GM04504 (cell line): ENCODE measurements around the gene KLK13.

Source experiments
- DNase-seq: peaks from one replicate; pipeline ENCODE4 v3.0.0-alpha.2; 2012; ENCODE audit warnings: low read depth

KLK13 gene

DNA sequence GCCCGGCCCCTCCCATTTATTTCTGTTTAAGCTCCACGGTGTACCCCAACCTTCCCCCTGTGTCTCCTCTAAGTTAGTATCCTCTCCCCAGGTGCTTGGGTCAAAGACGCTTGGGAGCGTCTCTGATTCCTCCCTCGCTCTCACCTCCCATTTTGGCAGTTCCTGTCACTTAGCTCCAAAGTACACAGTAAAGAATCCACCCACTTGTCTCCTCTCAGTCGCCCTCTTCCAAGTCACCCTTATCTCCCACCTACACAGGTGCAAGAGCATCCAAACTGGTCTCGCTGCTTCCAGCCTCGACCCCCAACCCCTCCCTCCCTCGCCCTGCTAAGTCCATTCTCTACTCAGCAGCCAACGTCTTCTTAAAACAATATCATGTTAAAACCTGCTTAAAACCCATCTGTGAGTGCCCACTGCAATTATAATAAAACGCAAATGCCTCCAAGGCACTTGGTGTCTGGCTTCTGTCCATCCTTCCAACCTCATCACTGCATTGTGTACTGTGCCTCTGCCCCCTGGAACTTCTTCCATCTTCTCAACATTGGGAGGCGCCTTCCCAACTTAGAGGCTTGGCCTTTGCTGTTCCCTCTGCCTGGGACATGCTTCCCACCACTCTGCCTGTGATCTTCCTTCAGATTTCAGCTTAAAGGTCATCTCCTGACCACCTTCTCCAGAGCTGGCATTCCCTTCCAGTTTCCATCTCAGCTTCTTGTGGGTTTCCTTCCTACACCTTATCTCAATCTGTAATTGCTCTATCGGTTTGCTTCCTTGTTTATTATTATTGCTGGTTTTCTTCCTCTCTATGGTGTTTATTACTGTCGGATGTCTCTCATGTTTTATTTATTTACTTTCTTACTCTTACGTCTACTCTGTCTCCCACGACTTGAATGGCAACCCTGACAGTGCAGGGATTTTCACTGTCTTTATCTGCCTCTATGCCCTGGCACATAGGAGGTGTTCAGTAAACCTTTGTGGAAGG, 27.3 kb upstream of the KLK13 start:
- no peak for DNase-seq

DNA sequence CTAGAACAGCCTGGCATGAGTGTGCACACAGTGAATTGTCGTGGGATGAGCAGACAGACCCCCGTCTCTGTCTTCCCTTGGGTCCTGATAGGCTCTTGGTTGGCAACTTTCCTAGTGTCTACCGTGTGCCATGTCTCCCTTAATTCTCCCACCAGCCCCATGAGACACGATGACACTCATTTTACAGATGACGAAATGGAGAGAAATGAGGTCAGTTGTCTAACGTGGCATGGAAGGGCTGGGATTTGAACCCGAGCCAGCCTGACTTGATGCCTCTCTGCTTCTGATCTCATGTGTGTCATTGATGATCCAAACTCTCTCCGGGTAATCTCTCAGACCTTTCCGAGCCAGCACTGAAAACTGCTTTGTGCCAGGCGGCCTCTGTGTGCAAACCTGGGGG, 26.2 kb upstream of the KLK13 start:
- DNase-seq, result no peak

- DNase-seq, result no peak
Observed at GRCh38 chr19:51090471-51090870, 25.6 kb upstream of the KLK13 start.

DNA sequence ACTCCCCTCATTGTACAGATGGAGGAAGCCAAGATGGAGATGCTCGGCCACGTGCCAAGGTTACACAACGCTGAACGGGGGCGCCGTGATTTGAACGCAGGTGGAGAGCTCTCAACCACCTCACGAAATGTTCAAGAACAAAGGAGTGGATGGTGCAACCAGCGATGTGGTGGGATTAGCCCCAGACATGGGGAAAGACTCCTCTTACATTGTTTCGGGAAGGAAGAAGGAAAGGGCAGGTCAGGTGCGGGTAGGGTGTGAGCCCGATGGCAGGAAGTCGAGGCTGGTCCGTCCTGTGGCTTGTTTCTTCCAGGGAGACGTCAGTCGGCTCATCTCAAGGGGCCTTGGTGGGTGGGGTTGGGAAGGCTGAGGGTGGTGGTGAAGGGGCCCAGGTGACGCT, 24.9 kb upstream of the KLK13 start:
- no peak for DNase-seq

DNA sequence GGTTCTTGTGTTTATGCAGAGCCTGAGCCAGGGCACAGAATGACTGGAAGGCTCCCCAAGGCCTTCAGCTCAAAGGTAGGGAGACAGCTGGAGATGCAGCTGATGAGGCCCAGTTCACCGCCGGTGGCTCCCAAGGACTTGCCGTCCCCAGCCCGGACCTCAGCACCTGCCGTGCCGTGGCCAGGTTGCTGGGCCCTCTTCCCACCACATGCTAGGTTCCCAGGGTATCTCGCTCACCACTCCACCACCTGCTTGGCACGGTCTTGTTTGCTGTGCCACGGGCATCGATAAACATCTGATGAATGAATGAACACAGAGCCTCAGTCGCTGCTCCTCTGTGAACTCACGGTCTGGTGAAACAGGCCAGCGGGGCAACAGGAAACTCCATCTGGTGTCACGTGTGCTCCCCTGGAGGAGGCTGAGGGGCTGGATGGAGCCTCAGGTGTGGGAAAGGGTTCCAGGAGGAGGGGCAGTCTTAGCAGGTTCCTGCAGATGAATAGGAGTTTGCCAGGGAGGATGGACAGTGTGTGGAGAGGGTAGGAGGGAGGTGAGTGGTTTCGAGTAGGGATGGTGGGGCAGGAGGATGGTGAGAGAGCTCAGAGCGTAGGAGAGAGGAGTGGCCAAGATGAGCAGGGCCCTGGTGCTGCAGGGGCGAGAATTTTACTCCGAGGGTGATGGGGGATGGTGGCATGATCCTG, 21.4 kb upstream of the KLK13 start:
- no peak for DNase-seq

- DNase-seq, result no peak
Observed at GRCh38 chr19:51084505-51084904, 19.6 kb upstream of the KLK13 start.

DNA sequence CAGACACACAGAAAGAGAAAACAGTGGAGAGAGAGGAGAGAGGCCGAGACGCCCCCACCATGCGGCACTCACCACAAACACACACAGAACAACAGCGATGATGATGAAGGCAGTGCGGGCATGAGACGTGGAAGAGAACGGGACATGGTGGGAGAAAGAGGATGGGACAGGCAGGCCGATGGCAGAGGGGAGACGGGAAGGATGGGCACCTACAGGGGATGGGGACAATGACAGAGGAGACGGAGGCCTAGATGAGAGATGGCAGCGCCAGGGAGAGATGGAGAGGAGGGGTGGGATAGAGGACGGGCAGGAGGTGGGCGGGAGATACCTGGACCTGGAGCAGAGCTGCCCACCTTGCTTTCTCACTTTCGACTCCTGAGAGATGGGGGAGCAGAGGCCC, 18.9 kb upstream of the KLK13 start:
- no peak for DNase-seq

DNA sequence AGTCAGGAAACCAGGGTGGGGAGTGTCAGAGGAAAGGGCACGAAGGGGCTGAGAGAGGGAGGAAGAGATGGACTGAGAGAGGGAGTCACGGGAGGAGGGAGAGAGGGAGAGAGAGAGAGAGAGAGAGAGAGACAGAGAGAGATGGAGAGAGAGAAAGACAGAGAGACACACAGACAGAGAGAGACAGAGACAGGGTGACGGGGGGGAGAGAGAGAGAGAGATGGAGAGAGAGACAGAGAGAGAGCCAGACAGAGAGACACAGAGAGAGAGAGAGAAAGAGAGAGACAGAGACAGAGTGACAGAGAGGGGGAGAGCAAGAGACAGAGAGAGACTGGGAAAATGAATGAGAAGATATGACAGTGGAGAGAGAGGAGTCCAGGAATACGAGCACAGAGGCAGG, 18.3 kb upstream of the KLK13 start:
- no peak for DNase-seq

GRCh38 chr19:51082611-51083010, 17.7 kb upstream of the KLK13 start, which contains the start of gene KLK14:
TSS of gene KLK14 (minus strand) at chr19:51082887. CDS start at chr19:51082614, 273 bp downstream.
- no peak for DNase-seq

- no peak for DNase-seq
Observed at GRCh38 chr19:51081476-51081875, 16.6 kb upstream of the KLK13 start.

GRCh38 chr19:51079481-51080110, 14.7 kb upstream of the KLK13 start:
- DNase-seq, result no peak

DNA sequence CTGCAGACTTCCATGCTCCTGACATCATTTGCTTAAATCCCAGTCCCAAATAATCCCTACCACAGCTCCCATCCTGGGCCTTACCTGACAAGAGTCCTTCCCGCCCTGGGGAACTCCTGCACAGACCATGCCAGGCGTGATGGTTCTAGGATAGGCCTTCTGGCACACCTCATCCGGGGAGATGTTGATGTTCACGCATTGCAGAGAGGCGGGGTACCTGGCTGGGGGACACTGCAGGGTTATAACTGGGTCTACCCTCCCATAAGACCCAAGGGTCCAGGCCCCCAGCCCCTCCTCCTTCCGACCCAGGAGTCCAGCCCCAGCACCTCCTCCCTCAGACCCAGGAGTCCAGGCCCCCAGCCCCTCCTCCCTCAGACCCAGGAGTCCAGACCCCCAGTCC, 13.8 kb upstream of the KLK13 start:
- DNase-seq, result no peak

GRCh38 chr19:51078104-51078503, 13.2 kb upstream of the KLK13 start:
- no peak for DNase-seq

- DNase-seq, result no peak
Observed at GRCh38 chr19:51076631-51077213, 11.8 kb upstream of the KLK13 start.

- DNase-seq, result no peak
Observed at GRCh38 chr19:51075998-51076397, 11.1 kb upstream of the KLK13 start.

DNA sequence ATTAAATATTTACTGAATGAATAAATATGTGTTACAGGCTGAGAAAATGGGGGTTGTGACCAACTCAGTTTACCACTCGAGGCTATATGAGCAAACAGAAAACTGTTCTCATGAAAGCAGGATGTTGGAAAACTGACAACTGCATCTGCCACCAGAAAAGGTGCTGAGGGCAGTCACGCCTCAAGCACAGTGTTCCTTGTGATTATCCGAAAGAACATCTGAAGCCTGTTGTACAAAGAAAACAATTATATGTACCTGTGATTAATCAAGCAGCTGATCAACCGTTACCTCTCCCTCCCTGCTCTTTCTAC, 6.2 kb upstream of the KLK13 start:
- no peak for DNase-seq

DNA sequence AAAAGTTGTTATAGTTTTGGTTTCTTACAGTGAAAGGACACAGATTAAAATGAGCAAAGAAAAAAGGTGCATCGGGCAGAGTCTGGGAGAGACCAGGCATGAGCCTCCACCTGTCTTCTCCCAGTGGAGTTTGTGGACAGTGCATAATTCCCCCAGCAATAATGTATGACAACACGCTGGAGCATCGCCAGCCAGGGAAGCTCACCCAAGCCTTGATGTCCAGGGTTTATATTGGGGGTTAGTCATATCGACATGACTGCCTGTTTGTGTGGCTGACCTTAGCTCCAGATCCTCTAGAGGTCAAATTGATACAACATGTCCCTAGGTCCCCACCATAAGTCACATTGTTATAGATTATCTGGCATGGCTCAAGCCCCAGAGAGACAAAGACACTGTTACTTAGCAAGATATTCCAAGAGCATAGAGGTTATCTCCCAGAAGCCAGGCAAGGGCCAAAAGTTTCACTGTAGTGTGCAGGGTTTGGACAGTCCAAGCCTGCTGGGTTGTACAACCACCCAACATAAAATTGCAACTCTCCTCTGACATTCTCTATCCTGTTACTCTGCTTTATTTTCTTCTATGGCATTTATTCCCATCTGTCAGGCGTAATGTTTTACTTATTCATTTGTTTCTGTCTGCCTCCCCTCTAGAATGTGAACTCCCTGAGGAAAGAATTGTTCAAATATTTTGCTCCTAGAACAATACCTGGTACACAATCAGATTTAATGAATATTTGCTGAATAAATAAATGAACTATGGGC, 5.6 kb upstream of the KLK13 start:
- no peak for DNase-seq

GRCh38 chr19:51066393-51067186, 1.7 kb upstream of the KLK13 start:
- DNase-seq, result no peak

GRCh38 chr19:51065221-51065960, 499 bp upstream of the KLK13 start:
- DNase-seq, result no peak

GRCh38 chr19:51063664-51064063, 1.2 kb downstream of the KLK13 start:
- DNase-seq, result no peak
